Panc1 (cell line): ENCODE results near the gene THRAP3.

Experiments used
- CTCF ChIP-seq: fragments of 450-650 bp; IDR thresholded peaks from 2 replicates; pipeline ENCODE4 v1.5.1; 2017; ENCODE audit warnings: mild to moderate bottlenecking
- POLR2AphosphoS5 ChIP-seq: IDR thresholded peaks from 2 replicates; pipeline ENCODE4 v1.6.1; 2012; ENCODE audit warnings: mild to moderate bottlenecking, low read depth, low read length, moderate library complexity

- no peak for TF ChIP-seq CTCF
- TF ChIP-seq POLR2AphosphoS5: no peak
Observed at GRCh38 chr1:36349241-36349671, 125.0 kb downstream of the THRAP3 start.
